ENCODE measurements around the gene SAMSN1. TPM values are rescaled to one million over a fixed set of nuclear protein-coding genes. Genes with fewer than 3 reads are reported as not detected.

The SAMSN1 gene
- total RNA-seq, 4 donors from 2014 or later: 1.6 to 22.5 (median 2.9) TPM

GRCh38 chr21:14592296-14593000 is 46.3 kb upstream of the SAMSN1 start:
- H3K36me3 ChIP-seq: no peaks in the 10 kb centered on the region
- intact Hi-C loops (cut with DNase I): no loop called here
- no peak for TF ChIP-seq POLR2AphosphoS5 (IDR thresholded peaks at IDR 0.05)
- no peak for TF ChIP-seq CTCF (IDR thresholded peaks at IDR 0.05)
- no peak for TF ChIP-seq POLR2A (IDR thresholded peaks at IDR 0.05; ENCODE audit: low read depth)
- no peak for TF ChIP-seq EP300 (IDR thresholded peaks at IDR 0.05)
- no peak for DNase-seq (ENCODE audit: extremely low spot score)
- peak overlapping the region in 1 of 4 donors; percentile 21 for H3K27ac ChIP-seq (replicated peaks in 1 of 4)
- H3K9me3 ChIP-seq: peaks cover 0 to 3% (median 0%) of the 10 kb centered on the region in 4 donors
- H3K4me1 ChIP-seq: peaks cover 0 to 10% (median 9%) of the 10 kb centered on the region in 4 donors
- 68% methylated on average over 4 of the region's 4 CpGs for WGBS
- no peak overlapping the region for H3K4me3 ChIP-seq
- no peaks in the 10 kb centered on the region for H3K27me3 ChIP-seq

- Histone ChIP-seq H3K27ac (replicated peaks in 1 of 4) (peak overlapping the region in 1 of 4 donors; percentile 21), H3K4me1 (peaks cover 0 to 10% (median 9%) of the 10 kb centered on the region in 4 donors), H3K4me3 (no peak overlapping the region), H3K27me3 (no peaks in the 10 kb centered on the region), H3K36me3 (no peaks in the 10 kb centered on the region), H3K9me3 (peaks cover 0 to 3% (median 0%) of the 10 kb centered on the region in 4 donors)
- DNase-seq (ENCODE audit: extremely low spot score): no peak
- TF ChIP-seq CTCF (IDR thresholded peaks at IDR 0.05) (no peak), POLR2AphosphoS5 (IDR thresholded peaks at IDR 0.05) (no peak)
- WGBS: 42% methylated on average over 2 of the region's 2 CpGs
- intact Hi-C loops (cut with DNase I): no loop called here
These were observed 45.8 kb upstream of the SAMSN1 start for GRCh38 chr21:14591882-14592281.

- intact Hi-C loops (cut with DNase I): no loop called here
These were observed 45.3 kb upstream of the SAMSN1 start for GRCh38 chr21:14591377-14591776.

GRCh38 chr21:14589855-14590563 is 43.9 kb upstream of the SAMSN1 start:
- H3K4me3 ChIP-seq: no peak overlapping the region
- no peak overlapping the region for H3K27ac ChIP-seq (replicated peaks in 1 of 4)
- TF ChIP-seq CTCF (IDR thresholded peaks at IDR 0.05) (no peak), POLR2AphosphoS5 (IDR thresholded peaks at IDR 0.05) (no peak), POLR2A (IDR thresholded peaks at IDR 0.05; ENCODE audit: low read depth) (no peak), EP300 (IDR thresholded peaks at IDR 0.05) (no peak)
- DNase-seq (ENCODE audit: extremely low spot score): no peak
- intact Hi-C loops (cut with DNase I): no loop called here
- H3K9me3 ChIP-seq: no peaks in the 10 kb centered on the region
- no peaks in the 10 kb centered on the region for H3K36me3 ChIP-seq
- peaks cover 0 to 10% (median 9%) of the 10 kb centered on the region in 4 donors for H3K4me1 ChIP-seq
- no peaks in the 10 kb centered on the region for H3K27me3 ChIP-seq
- 75% methylated on average over 7 of the region's 7 CpGs for WGBS

More at GRCh38 chr21:14591377-14591776, 45.3 kb upstream of the SAMSN1 start:
- Histone ChIP-seq H3K36me3 (no peaks in the 10 kb centered on the region), H3K9me3 (no peaks in the 10 kb centered on the region), H3K4me1 (peaks cover 0 to 10% (median 9%) of the 10 kb centered on the region in 4 donors), H3K4me3 (no peak overlapping the region), H3K27me3 (no peaks in the 10 kb centered on the region), H3K27ac (replicated peaks in 1 of 4) (no peak overlapping the region)
- no peak for DNase-seq (ENCODE audit: extremely low spot score)
- TF ChIP-seq POLR2A (IDR thresholded peaks at IDR 0.05; ENCODE audit: low read depth) (no peak), CTCF (IDR thresholded peaks at IDR 0.05) (no peak), POLR2AphosphoS5 (IDR thresholded peaks at IDR 0.05) (no peak), EP300 (IDR thresholded peaks at IDR 0.05) (no peak)
